ENCODE data around the gene FBXL17.

The FBXL17 gene

GRCh38 chr5:107925200-107925599 is 456.7 kb downstream of the FBXL17 start:
- no peak overlapping the region for H3K4me3 ChIP-seq (ENCODE audit: low read depth in 1 of 2, low read length in 2 of 2)
- no peak overlapping the region for H3K9ac ChIP-seq (ENCODE audit: low read depth in 1 of 2, low read length in 2 of 2)
- H3K27ac ChIP-seq (ENCODE audit: low read depth, low read length) = no peak overlapping the region
- H3K27me3 ChIP-seq (ENCODE audit: control insufficient read depth in 1 of 2, insufficient read depth in 2 of 2, low read length in 2 of 2) = no peaks in the 10 kb centered on the region
- no peaks in the 10 kb centered on the region for H3K9me3 ChIP-seq (ENCODE audit: control insufficient read depth in 1 of 2, low read length in 2 of 2)
- no peaks in the 10 kb centered on the region for H3K4me1 ChIP-seq (ENCODE audit: control insufficient read depth in 1 of 2, insufficient read depth in 2 of 2, low read length in 2 of 2)
- no peaks in the 10 kb centered on the region for H3K36me3 ChIP-seq (ENCODE audit: control insufficient read depth in 1 of 2, insufficient read depth in 2 of 2, low read length in 2 of 2)

DNA sequence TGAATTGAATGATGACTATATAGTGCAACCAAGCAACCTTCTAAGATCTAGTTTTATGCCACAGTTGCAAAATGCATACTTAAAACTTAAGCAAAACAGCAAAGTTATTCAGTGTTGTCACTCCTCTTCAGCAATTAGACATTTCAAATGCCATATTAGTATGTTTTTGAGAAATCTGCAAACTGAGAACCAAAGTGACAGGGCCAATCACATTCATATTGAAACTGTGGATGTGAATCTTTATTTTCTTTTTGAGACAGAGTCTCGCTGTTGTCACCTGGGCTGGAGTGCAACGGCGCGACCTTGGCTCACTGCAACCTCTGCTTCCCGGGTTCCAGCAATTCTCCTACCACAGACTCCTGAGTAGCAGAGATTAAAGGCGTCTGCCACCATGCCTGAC is 461.9 kb downstream of the FBXL17 start:
- H3K4me1 ChIP-seq (ENCODE audit: control insufficient read depth in 1 of 2, insufficient read depth in 2 of 2, low read length in 2 of 2) = no peaks in the 10 kb centered on the region
- H3K4me3 ChIP-seq (ENCODE audit: low read depth in 1 of 2, low read length in 2 of 2) = no peak overlapping the region
- no peaks in the 10 kb centered on the region for H3K36me3 ChIP-seq (ENCODE audit: control insufficient read depth in 1 of 2, insufficient read depth in 2 of 2, low read length in 2 of 2)
- no peaks in the 10 kb centered on the region for H3K27me3 ChIP-seq (ENCODE audit: control insufficient read depth in 1 of 2, insufficient read depth in 2 of 2, low read length in 2 of 2)
- no peak overlapping the region for H3K27ac ChIP-seq (ENCODE audit: low read depth, low read length)
- H3K9me3 ChIP-seq (ENCODE audit: control insufficient read depth in 1 of 2, low read length in 2 of 2) = no peaks in the 10 kb centered on the region
- no peak overlapping the region for H3K9ac ChIP-seq (ENCODE audit: low read depth in 1 of 2, low read length in 2 of 2)

DNA sequence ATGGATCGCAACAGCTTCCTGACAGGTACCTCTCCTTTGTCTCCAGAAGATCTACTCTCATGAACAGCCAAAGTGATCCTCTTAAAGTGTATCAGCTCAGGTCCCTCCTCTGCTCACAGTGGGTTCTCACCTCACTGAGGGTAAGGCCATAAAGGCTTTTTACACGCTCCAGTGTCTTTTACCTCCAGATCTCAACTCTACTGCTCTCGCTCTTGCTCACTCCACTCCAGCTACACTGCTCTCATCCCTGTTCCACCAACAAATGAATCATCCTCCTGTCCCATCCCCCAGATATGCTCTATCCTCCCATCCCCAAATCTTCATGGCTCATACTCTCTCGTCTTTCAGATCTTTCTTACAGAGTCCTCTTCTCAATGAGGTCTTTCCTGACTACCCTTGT is 462.5 kb downstream of the FBXL17 start:
- H3K4me3 ChIP-seq (ENCODE audit: low read depth in 1 of 2, low read length in 2 of 2) = no peak overlapping the region
- no peaks in the 10 kb centered on the region for H3K27me3 ChIP-seq (ENCODE audit: control insufficient read depth in 1 of 2, insufficient read depth in 2 of 2, low read length in 2 of 2)
- no peaks in the 10 kb centered on the region for H3K4me1 ChIP-seq (ENCODE audit: control insufficient read depth in 1 of 2, insufficient read depth in 2 of 2, low read length in 2 of 2)
- no peaks in the 10 kb centered on the region for H3K9me3 ChIP-seq (ENCODE audit: control insufficient read depth in 1 of 2, low read length in 2 of 2)
- no peak overlapping the region for H3K27ac ChIP-seq (ENCODE audit: low read depth, low read length)
- no peaks in the 10 kb centered on the region for H3K36me3 ChIP-seq (ENCODE audit: control insufficient read depth in 1 of 2, insufficient read depth in 2 of 2, low read length in 2 of 2)
- H3K9ac ChIP-seq (ENCODE audit: low read depth in 1 of 2, low read length in 2 of 2) = no peak overlapping the region

DNA sequence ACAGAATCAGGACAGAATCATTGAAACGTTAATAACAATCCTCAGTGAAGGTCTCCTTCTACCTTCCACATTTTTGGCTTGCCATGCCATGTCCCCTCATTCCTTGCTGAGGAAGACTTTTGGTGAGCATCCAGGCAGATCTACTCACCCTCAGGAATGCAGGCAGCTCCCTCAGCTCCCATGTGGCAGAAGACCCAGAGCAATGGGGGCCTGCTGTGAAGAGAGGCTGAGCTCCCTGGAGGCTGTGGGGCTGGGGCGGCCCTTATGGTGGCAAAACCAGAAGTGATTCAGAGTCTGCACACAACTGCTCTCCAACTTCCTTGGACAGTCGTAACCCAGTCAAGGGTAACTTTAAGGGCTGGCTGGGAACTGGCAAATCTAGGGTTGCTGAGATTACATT is 463.9 kb downstream of the FBXL17 start:
- Histone ChIP-seq H3K4me1 (ENCODE audit: control insufficient read depth in 1 of 2, insufficient read depth in 2 of 2, low read length in 2 of 2) (no peaks in the 10 kb centered on the region), H3K36me3 (ENCODE audit: control insufficient read depth in 1 of 2, insufficient read depth in 2 of 2, low read length in 2 of 2) (no peaks in the 10 kb centered on the region), H3K9ac (ENCODE audit: low read depth in 1 of 2, low read length in 2 of 2) (no peak overlapping the region), H3K27ac (ENCODE audit: low read depth, low read length) (no peak overlapping the region), H3K4me3 (ENCODE audit: low read depth in 1 of 2, low read length in 2 of 2) (no peak overlapping the region), H3K9me3 (ENCODE audit: control insufficient read depth in 1 of 2, low read length in 2 of 2) (no peaks in the 10 kb centered on the region), H3K27me3 (ENCODE audit: control insufficient read depth in 1 of 2, insufficient read depth in 2 of 2, low read length in 2 of 2) (no peaks in the 10 kb centered on the region)

- no peak overlapping the region for H3K27ac ChIP-seq (ENCODE audit: low read depth, low read length)
- no peaks in the 10 kb centered on the region for H3K27me3 ChIP-seq (ENCODE audit: control insufficient read depth in 1 of 2, insufficient read depth in 2 of 2, low read length in 2 of 2)
- H3K9ac ChIP-seq (ENCODE audit: low read depth in 1 of 2, low read length in 2 of 2) = no peak overlapping the region
- no peak overlapping the region for H3K4me3 ChIP-seq (ENCODE audit: low read depth in 1 of 2, low read length in 2 of 2)
- no peaks in the 10 kb centered on the region for H3K9me3 ChIP-seq (ENCODE audit: control insufficient read depth in 1 of 2, low read length in 2 of 2)
- H3K36me3 ChIP-seq (ENCODE audit: control insufficient read depth in 1 of 2, insufficient read depth in 2 of 2, low read length in 2 of 2) = no peaks in the 10 kb centered on the region
- peaks cover 0 to 2% of the 10 kb centered on the region in 2 donors for H3K4me1 ChIP-seq (ENCODE audit: control insufficient read depth in 1 of 2, insufficient read depth in 2 of 2, low read length in 2 of 2)
Measured at GRCh38 chr5:107916731-107917725, 464.9 kb downstream of the FBXL17 start.

DNA sequence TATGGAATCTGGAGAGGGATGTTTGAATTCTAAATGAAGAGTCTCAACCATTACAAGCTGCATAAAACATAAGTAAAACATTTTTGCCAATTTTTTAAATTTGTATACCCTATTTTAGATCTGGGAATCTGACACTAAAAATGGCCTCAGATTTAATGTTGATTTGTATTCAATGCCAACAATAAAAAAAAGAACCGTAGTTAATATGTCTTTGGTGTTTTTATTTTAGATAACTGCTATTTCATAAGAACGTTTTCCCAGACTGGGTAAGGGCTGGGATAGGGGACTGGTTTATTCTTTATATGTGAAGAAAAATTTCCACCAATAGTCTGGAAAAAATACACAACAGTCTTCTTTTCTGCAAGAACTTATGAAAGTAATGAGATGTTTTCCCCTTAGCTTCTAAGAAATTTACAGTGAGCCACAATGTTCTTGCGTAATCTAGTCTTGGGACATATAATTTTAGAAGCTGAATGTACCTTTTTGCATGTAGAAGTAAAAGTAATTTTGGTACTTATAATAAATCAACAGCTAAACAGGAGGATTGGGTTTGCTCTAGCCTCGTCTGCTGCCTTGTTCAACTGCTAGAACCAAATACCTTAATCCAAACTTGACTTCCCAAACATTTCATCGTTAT is 466.6 kb downstream of the FBXL17 start:
- Histone ChIP-seq H3K9ac (ENCODE audit: low read depth in 1 of 2, low read length in 2 of 2) (no peak overlapping the region), H3K27me3 (ENCODE audit: control insufficient read depth in 1 of 2, insufficient read depth in 2 of 2, low read length in 2 of 2) (no peaks in the 10 kb centered on the region), H3K4me3 (ENCODE audit: low read depth in 1 of 2, low read length in 2 of 2) (no peak overlapping the region), H3K36me3 (ENCODE audit: control insufficient read depth in 1 of 2, insufficient read depth in 2 of 2, low read length in 2 of 2) (no peaks in the 10 kb centered on the region), H3K4me1 (ENCODE audit: control insufficient read depth in 1 of 2, insufficient read depth in 2 of 2, low read length in 2 of 2) (peaks cover 0 to 3% of the 10 kb centered on the region in 2 donors), H3K9me3 (ENCODE audit: control insufficient read depth in 1 of 2, low read length in 2 of 2) (no peaks in the 10 kb centered on the region), H3K27ac (ENCODE audit: low read depth, low read length) (no peak overlapping the region)

- Histone ChIP-seq H3K4me3 (ENCODE audit: low read depth in 1 of 2, low read length in 2 of 2) (no peak overlapping the region), H3K27ac (ENCODE audit: low read depth, low read length) (no peak overlapping the region), H3K27me3 (ENCODE audit: control insufficient read depth in 1 of 2, insufficient read depth in 2 of 2, low read length in 2 of 2) (no peaks in the 10 kb centered on the region), H3K36me3 (ENCODE audit: control insufficient read depth in 1 of 2, insufficient read depth in 2 of 2, low read length in 2 of 2) (no peaks in the 10 kb centered on the region), H3K9ac (ENCODE audit: low read depth in 1 of 2, low read length in 2 of 2) (no peak overlapping the region), H3K4me1 (ENCODE audit: control insufficient read depth in 1 of 2, insufficient read depth in 2 of 2, low read length in 2 of 2) (peaks cover 0 to 3% of the 10 kb centered on the region in 2 donors), H3K9me3 (ENCODE audit: control insufficient read depth in 1 of 2, low read length in 2 of 2) (no peaks in the 10 kb centered on the region)
Measured at GRCh38 chr5:107913494-107913893, 468.4 kb downstream of the FBXL17 start.

- H3K27ac ChIP-seq (ENCODE audit: low read depth, low read length) = no peak overlapping the region
- no peaks in the 10 kb centered on the region for H3K27me3 ChIP-seq (ENCODE audit: control insufficient read depth in 1 of 2, insufficient read depth in 2 of 2, low read length in 2 of 2)
- no peak overlapping the region for H3K4me3 ChIP-seq (ENCODE audit: low read depth in 1 of 2, low read length in 2 of 2)
- H3K4me1 ChIP-seq (ENCODE audit: control insufficient read depth in 1 of 2, insufficient read depth in 2 of 2, low read length in 2 of 2) = no peaks in the 10 kb centered on the region
- no peaks in the 10 kb centered on the region for H3K36me3 ChIP-seq (ENCODE audit: control insufficient read depth in 1 of 2, insufficient read depth in 2 of 2, low read length in 2 of 2)
- H3K9me3 ChIP-seq (ENCODE audit: control insufficient read depth in 1 of 2, low read length in 2 of 2) = no peaks in the 10 kb centered on the region
- no peak overlapping the region for H3K9ac ChIP-seq (ENCODE audit: low read depth in 1 of 2, low read length in 2 of 2)
Measured at GRCh38 chr5:107900721-107901120, 481.2 kb downstream of the FBXL17 start.

DNA sequence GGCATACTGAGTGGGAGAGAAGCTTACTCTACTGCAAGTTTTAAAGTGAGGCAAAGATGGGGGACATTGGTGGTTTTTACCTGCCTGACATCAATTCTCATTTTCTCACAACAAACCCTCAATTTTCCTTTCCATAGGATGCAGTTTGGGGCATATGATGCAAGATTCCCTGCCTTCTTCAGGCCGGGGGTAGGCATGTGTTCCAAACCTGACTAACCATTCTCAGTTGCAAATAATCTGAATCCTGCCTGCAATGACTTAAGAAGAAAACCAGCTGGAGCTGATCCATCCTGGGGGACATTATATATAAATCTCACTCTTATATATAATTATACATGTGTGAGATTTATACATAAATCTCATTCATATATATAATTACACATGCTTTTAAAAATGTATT is 487.5 kb downstream of the FBXL17 start:
- Histone ChIP-seq H3K9ac (ENCODE audit: low read depth in 1 of 2, low read length in 2 of 2) (no peak overlapping the region), H3K27ac (ENCODE audit: low read depth, low read length) (no peak overlapping the region), H3K9me3 (ENCODE audit: control insufficient read depth in 1 of 2, low read length in 2 of 2) (no peaks in the 10 kb centered on the region), H3K36me3 (ENCODE audit: control insufficient read depth in 1 of 2, insufficient read depth in 2 of 2, low read length in 2 of 2) (no peaks in the 10 kb centered on the region), H3K27me3 (ENCODE audit: control insufficient read depth in 1 of 2, insufficient read depth in 2 of 2, low read length in 2 of 2) (no peaks in the 10 kb centered on the region), H3K4me3 (ENCODE audit: low read depth in 1 of 2, low read length in 2 of 2) (no peak overlapping the region), H3K4me1 (ENCODE audit: control insufficient read depth in 1 of 2, insufficient read depth in 2 of 2, low read length in 2 of 2) (peaks cover 0 to 4% of the 10 kb centered on the region in 2 donors)

GRCh38 chr5:107893642-107894041 is 488.3 kb downstream of the FBXL17 start:
- Histone ChIP-seq H3K9ac (ENCODE audit: low read depth in 1 of 2, low read length in 2 of 2) (no peak overlapping the region), H3K27me3 (ENCODE audit: control insufficient read depth in 1 of 2, insufficient read depth in 2 of 2, low read length in 2 of 2) (no peaks in the 10 kb centered on the region), H3K4me3 (ENCODE audit: low read depth in 1 of 2, low read length in 2 of 2) (no peak overlapping the region), H3K9me3 (ENCODE audit: control insufficient read depth in 1 of 2, low read length in 2 of 2) (no peaks in the 10 kb centered on the region), H3K27ac (ENCODE audit: low read depth, low read length) (no peak overlapping the region), H3K4me1 (ENCODE audit: control insufficient read depth in 1 of 2, insufficient read depth in 2 of 2, low read length in 2 of 2) (peaks cover 0 to 4% of the 10 kb centered on the region in 2 donors), H3K36me3 (ENCODE audit: control insufficient read depth in 1 of 2, insufficient read depth in 2 of 2, low read length in 2 of 2) (no peaks in the 10 kb centered on the region)

Data from duodenal mucosa (tissue), 2 donors.